ENCODE results near the gene ARHGDIG. TPM values are rescaled to one million over a fixed set of nuclear protein-coding genes. Genes with fewer than 3 reads are reported as not detected.
A peak's percentile ranks its signal among the peaks of the same experiment; 100 is the strongest.

ARHGDIG gene
- total RNA-seq, 2 experiments from 2014 or later: not detected

GRCh38 chr16:259226-259625 is 21.2 kb upstream of the ARHGDIG start:
- no peaks in the 10 kb centered on the region for H3K27me3 Mint-ChIP-seq
- no peak for ATAC-seq
- no peak for DNase-seq
- H3K4me3 Mint-ChIP-seq: no peak overlapping the region
- intact Hi-C loops (cut with micrococcal nuclease): no loop called here
- no peaks in the 10 kb centered on the region for H3K9me3 Mint-ChIP-seq
- TF ChIP-seq CTCF (IDR thresholded peaks at IDR 0.05): no peak
- ChIA-PET CTCF (no interaction called here), POLR2A (interaction anchor here (0.6 kb wide), 1 partner anchor 195 kb away, joined by 3 read pairs; no protein-coding TSS in a partner anchor)
- H3K27ac Mint-ChIP-seq: peak overlapping the region; percentile 12
- H3K36me3 Mint-ChIP-seq (ENCODE audit: low read depth): peaks cover 4% of the 10 kb centered on the region
- peaks cover 4% of the 10 kb centered on the region for H3K4me1 Mint-ChIP-seq (ENCODE audit: low read depth)

- no peak for TF ChIP-seq CTCF (IDR thresholded peaks at IDR 0.05)
- Mint-ChIP-seq H3K4me1 (ENCODE audit: low read depth) (peaks cover 4% of the 10 kb centered on the region), H3K4me3 (no peak overlapping the region), H3K27ac (no peak overlapping the region), H3K9me3 (no peaks in the 10 kb centered on the region), H3K36me3 (ENCODE audit: low read depth) (peaks cover 2% of the 10 kb centered on the region), H3K27me3 (no peaks in the 10 kb centered on the region)
- ChIA-PET CTCF (no interaction called here), POLR2A (interaction anchor here (1.3 kb wide), 1 partner anchor 11 kb away, joined by 5 read pairs; no protein-coding TSS in a partner anchor)
- DNase-seq (no peak), ATAC-seq (no peak)
- intact Hi-C loops (cut with micrococcal nuclease): no loop called here
Measured at GRCh38 chr16:259814-260253, 20.6 kb upstream of the ARHGDIG start.

- H3K4me3 Mint-ChIP-seq: no peak overlapping the region
- intact Hi-C loops (cut with micrococcal nuclease): no loop called here
- peaks cover 4% of the 10 kb centered on the region for H3K4me1 Mint-ChIP-seq (ENCODE audit: low read depth)
- CTCF ChIA-PET: no interaction called here
- no peak for TF ChIP-seq CTCF (IDR thresholded peaks at IDR 0.05)
- H3K27me3 Mint-ChIP-seq: no peaks in the 10 kb centered on the region
- H3K36me3 Mint-ChIP-seq (ENCODE audit: low read depth): peaks cover 2% of the 10 kb centered on the region
- H3K9me3 Mint-ChIP-seq: no peaks in the 10 kb centered on the region
- ATAC-seq (no peak), DNase-seq (no peak)
- H3K27ac Mint-ChIP-seq: no peak overlapping the region
- POLR2A ChIA-PET: interaction anchor here (1.3 kb wide), 1 partner anchor 11 kb away, joined by 5 read pairs; no protein-coding TSS in a partner anchor
Measured at GRCh38 chr16:260326-260725, 20.1 kb upstream of the ARHGDIG start.

- no peak for DNase-seq
- H3K9me3 Mint-ChIP-seq: no peaks in the 10 kb centered on the region
Measured at GRCh38 chr16:261031-261691, 19.2 kb upstream of the ARHGDIG start.

More at GRCh38 chr16:261031-261691, 19.2 kb upstream of the ARHGDIG start:
- peaks cover 2% of the 10 kb centered on the region for H3K36me3 Mint-ChIP-seq (ENCODE audit: low read depth)
- ATAC-seq: no peak
- intact Hi-C loops (cut with micrococcal nuclease): no loop called here
- no peaks in the 10 kb centered on the region for H3K4me1 Mint-ChIP-seq (ENCODE audit: low read depth)
- no peaks in the 10 kb centered on the region for H3K27me3 Mint-ChIP-seq
- H3K27ac Mint-ChIP-seq: no peak overlapping the region
- no peak overlapping the region for H3K4me3 Mint-ChIP-seq
- TF ChIP-seq CTCF (IDR thresholded peaks at IDR 0.05): no peak
- ChIA-PET CTCF (no interaction called here), POLR2A (interaction anchor here (1.3 kb wide), 1 partner anchor 12 kb away, joined by 5 read pairs; no protein-coding TSS in a partner anchor)

All from activated CD8-positive, alpha-beta T cell treated with anti-CD3 and anti-CD28 coated beads for 36 hours (primary cell).